Measurements from ENCODE around the gene ONECUT1.

ONECUT1 gene

GRCh38 chr15:52731732-52732470 lies 58.2 kb downstream of the ONECUT1 start:
- no peak for DNase-seq (ENCODE audit: low read depth)

- DNase-seq (ENCODE audit: low read depth), result no peak
These were observed 59.1 kb downstream of the ONECUT1 start for GRCh38 chr15:52731004-52731403.

GRCh38 chr15:52730594-52730993 lies 59.5 kb downstream of the ONECUT1 start:
- DNase-seq (ENCODE audit: low read depth), result no peak

- peak; percentile 84 for DNase-seq (ENCODE audit: low read depth)
These were observed 60.0 kb downstream of the ONECUT1 start for GRCh38 chr15:52730173-52730572.

DNA sequence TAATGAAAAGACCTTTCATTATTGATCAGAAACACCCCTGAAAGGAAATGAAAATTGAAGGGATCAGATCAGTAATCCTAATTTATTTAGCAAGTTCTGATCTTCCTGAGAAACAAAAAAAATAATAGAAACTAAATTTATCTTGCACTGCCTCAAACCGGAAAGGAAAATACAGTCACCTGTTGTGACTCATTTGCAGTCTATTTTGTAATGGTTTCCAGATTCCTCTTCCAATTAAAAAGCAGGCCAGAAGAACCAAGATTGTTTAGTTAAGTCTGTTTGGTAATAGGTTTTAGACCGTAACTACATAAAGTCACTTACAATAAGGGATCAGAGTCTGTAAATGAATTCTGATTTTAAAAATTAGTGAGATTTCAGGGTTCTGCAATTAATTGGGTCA lies 61.2 kb downstream of the ONECUT1 start:
- peak; percentile 79 for DNase-seq (ENCODE audit: low read depth)

DNA sequence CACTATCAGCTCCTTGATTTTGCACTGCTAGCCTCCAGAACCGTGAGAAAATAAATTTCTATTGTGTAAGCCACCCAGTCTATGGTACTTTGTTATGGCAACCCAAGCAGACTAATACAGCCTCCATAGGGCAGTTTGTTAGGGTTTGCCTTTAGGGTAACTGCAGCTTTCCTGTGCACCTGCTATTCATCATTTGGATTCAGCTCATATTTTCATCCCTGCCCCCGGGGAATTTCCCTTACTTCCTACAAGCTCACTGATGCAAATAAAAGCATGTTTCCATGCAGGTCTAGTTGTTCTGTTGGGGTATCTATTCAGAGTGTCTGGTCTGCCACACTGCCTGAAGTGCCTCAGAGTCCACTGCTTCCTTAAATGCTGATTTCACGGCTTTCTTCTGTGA lies 62.3 kb downstream of the ONECUT1 start:
- DNase-seq (ENCODE audit: low read depth), result no peak

DNA sequence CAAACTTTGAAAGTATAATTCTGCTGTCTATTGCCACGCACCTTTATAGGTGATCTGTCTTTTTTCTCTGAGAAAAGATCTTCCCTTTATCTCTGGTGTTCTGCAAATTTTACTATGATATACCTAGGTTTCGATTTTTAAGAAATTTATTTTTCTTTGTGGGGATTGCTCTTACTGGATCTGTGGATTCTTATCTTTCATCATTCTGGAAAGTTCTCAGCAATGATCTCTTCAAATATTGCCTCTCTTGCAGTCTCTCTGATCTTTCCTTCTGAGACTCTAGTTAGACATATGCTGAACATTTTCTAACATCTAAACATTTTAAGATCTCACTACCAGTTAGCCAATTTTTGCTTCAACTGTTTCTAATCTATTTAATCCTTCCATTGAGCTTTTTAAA lies 63.9 kb downstream of the ONECUT1 start:
- DNase-seq (ENCODE audit: low read depth), result no peak

DNA sequence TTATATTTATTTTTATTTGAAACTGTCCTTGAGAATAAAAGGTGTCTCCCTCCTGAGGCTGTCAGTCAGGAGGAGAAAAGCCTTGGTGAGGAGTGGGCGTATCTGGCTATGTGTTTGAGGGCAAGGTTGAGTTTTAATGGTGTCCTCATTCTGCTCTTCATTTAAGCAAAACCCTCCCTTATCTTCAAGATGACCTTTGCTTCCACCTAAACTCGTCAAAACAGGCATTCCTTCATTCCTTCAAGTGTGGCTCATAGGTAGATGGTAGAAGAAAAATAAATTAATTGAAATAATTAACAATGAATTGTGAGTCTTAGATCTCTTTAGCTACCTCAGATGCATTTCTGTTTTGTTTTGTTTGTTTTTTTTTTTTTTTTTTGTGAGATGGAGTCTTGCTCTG lies 71.6 kb downstream of the ONECUT1 start:
- no peak for DNase-seq (ENCODE audit: low read depth)

DNA sequence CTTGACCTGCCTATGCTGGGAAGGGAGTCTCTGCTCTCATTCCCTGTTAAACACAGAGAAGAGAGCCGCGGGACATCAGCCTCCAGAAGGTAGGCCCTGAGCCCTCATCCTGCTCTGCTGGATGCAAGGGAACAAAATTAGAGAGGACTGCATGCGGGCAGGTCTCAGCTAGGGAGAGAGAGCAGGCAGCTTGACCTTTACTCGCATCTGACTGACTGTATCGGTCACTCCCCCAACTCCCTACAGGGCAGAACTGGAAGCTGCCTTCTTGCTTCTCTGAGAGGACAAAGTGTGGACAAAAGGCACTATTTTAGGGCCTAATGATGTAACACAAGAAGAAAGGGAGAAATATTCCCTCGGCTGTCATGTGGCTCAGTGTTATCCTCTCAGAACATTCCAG lies 72.2 kb downstream of the ONECUT1 start:
- no peak for DNase-seq (ENCODE audit: low read depth)

DNA sequence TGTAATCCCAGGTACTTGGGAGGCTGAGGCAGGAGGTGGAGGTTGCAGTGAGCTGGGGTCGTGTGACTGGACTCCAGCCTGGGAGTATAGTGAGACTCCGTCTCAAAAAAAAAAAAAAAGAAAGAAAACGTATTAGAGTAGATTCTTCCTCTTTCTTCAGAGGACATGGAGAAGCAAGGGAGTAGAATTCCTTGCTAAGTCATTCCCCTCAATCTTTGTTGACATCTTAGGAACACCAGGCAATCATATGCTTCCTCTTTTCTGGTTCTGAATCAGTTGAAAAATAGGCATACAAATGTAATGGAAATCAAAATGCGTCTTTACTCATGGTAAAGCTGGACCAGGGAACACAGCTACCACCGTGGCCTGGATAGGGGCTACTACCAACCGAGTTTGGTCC lies 72.7 kb downstream of the ONECUT1 start:
- DNase-seq (ENCODE audit: low read depth), result no peak

DNA sequence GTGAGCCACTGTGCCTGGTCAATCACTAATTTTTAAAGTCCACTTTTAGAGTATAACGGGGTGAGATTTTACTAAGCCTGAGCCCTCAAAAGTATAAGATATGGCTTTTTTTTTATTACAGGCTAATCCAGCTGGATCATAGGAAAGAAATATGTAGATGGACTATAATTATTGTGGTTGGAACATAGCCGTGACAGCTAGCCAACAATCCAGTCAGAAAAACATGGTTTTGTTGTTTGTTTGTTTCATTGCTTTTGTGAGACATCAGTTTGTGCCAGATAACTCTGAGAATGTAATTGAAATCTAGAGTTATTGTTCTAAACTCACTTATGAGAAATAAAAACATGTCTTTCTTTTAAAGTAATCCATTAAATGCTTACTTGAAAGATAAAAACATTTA lies 73.6 kb downstream of the ONECUT1 start:
- DNase-seq (ENCODE audit: low read depth), result no peak

DNA sequence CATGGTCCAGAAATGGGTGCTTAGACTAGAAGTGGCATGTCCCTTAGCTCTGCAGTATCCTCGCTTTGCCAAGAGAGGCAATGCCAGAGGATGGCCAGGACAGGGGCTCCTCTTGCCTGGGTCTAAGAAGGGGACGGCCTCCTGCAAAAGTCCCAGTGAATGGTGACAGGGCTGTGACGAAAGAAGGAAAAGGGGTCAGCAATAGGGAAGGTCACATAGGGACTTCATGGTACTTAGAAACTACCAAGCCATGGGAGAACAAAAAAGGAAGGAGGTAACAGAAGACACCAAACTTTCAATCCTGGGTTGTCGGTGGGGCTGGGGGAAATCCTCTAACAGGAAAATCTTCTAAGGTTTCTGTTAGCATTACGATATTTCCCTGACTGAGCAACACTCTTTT lies 74.7 kb downstream of the ONECUT1 start:
- no peak for DNase-seq (ENCODE audit: low read depth)

GRCh38 chr15:52714968-52715367 lies 75.2 kb downstream of the ONECUT1 start:
- DNase-seq (ENCODE audit: low read depth), result no peak

DNA sequence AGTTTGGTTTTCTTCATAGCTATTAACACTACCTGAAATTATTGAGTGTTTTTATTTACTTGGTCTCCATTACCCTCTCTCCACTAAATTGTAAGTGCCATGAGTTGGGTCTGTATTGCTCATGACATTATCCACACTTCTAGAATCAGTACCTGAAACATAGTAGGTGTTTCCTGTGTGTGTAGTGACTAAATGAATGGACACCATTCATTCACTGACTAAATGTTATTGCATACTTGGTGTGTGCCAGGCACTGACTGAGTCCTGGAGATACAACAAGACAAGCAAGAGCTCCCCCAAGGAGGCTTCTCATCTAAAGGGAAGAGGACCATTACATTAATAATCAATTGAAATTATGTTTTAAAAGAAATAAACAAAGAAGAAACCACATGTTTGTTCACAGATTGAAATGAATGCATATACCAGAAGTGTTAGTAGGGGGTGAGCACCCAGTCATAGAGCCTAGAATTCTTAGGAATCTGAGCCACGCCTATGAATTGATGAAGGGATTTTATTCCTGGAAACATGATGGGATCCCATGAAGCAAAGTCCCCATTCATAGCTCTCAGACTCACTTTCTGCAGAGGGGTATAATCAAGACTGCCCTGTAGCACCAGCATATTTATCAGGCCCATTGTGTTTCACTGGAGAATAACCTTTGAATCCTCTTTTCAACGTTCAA lies 79.3 kb downstream of the ONECUT1 start:
- no peak for DNase-seq (ENCODE audit: low read depth)

DNA sequence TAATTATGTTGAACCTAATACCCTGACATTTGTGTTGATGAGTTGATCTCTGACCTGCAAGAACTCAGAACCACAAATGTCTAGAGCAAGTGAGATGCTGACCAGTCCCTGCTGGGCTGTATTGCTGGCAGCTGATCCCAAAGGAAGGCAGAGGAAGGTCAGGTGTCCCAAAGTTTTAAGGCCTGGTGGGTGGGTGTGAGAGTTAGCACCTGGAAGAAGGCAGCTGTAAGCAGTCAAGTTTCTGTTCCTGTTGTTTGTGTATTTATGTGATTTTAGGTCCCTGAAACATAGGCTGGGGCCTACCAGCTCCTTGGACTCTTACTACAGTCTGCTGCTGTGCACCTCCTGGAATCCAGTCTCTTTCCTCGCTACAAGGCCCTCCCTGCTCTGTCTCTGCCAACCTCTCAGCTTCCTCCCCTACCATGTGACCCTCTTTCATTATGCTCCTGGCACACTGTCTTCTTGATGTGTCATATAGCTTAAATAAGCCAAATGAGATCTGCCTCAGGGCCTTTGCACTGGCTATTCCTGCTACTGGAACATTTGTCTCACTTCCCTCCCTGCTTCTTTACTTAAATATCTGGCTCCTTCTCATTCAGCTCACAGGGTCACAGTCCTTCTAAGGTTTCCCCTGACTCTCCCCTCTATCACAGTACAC lies 80.0 kb downstream of the ONECUT1 start:
- peak; percentile 10 for DNase-seq (ENCODE audit: low read depth)

- no peak for DNase-seq (ENCODE audit: low read depth)
These were observed 80.8 kb downstream of the ONECUT1 start for GRCh38 chr15:52709187-52709981.

Data from ELR (cell line).